HepG2 (cell line): ENCODE data around the gene C6orf132. TPM values are rescaled to one million over a fixed set of nuclear protein-coding genes. Genes with fewer than 3 reads are reported as not detected.
A peak's percentile ranks its signal among the peaks of the same experiment; 100 is the strongest.

Experiments
- BCL3 ChIP-seq: sonication (generic); formaldehyde crosslinking; IDR thresholded peaks from 2 replicates; pipeline ENCODE4 v1.5.1; 2020; ENCODE audit warnings: mild to moderate bottlenecking, missing genetic modification reagents, moderate library complexity
- DRAP1 ChIP-seq: IDR thresholded peaks from 2 replicates; pipeline ENCODE4 v1.6.1; 2016; ENCODE audit warnings: missing genetic modification reagents, missing compliant biosample characterization
- ELF1 ChIP-seq: sonication (generic); formaldehyde crosslinking; IDR thresholded peaks from 2 replicates; pipeline ENCODE4 v1.4.0; 2020; ENCODE audit warnings: missing genetic modification reagents
- ETV6 ChIP-seq: sonication (generic); formaldehyde crosslinking; conservative IDR thresholded peaks from 2 replicates; pipeline ENCODE4 v1.4.0; 2020; ENCODE audit warnings: missing genetic modification reagents
- GMEB2 ChIP-seq: IDR thresholded peaks from 2 replicates; pipeline ENCODE4 v1.6.1; 2016; ENCODE audit warnings: missing biosample characterization, missing genetic modification reagents, low read depth
- HOXA9 ChIP-seq: sonication (generic); formaldehyde crosslinking; IDR thresholded peaks from 2 replicates; pipeline ENCODE4 v1.8.1; 2022; ENCODE audit warnings: missing genetic modification reagents, mild to moderate bottlenecking, moderate library complexity, borderline replicate concordance
- IRF9 ChIP-seq: sonication (generic); formaldehyde crosslinking; IDR thresholded peaks from 2 replicates; pipeline ENCODE4 v1.8.0; 2022; ENCODE audit warnings: missing genetic modification reagents, mild to moderate bottlenecking, borderline replicate concordance
- MYC ChIP-seq: sonication (generic); formaldehyde crosslinking; IDR thresholded peaks from 2 replicates; pipeline ENCODE4 v1.9.0; 2021; ENCODE audit warnings: missing genetic modification reagents, borderline replicate concordance
- NR2F1 ChIP-seq, 2 experiments: fragments of 450-650 bp in 1 of 2; formaldehyde crosslinking in 1 of 2; IDR thresholded peaks; 2 replicates each; pipeline versions ENCODE4 v1.5.0 to v1.6.1; 2016 to 2020; ENCODE audit warnings: mild to moderate bottlenecking in 1 of 2, missing compliant biosample characterization in 1 of 2, missing genetic modification reagents in 1 of 2, moderate library complexity in 1 of 2
- PHF21A ChIP-seq: sonication (generic); formaldehyde crosslinking; IDR thresholded peaks from 2 replicates; pipeline ENCODE4 v1.5.0; 2020; ENCODE audit warnings: mild to moderate bottlenecking, missing genetic modification reagents
- RARA ChIP-seq: IDR thresholded peaks from 2 replicates; pipeline ENCODE4 v1.6.1; 2016; ENCODE audit warnings: missing genetic modification reagents, missing compliant biosample characterization
- TARDBP ChIP-seq: sonication (generic); formaldehyde crosslinking; IDR thresholded peaks from 2 replicates; pipeline ENCODE4 v1.8.0; 2022; ENCODE audit warnings: mild to moderate bottlenecking, missing genetic modification reagents
- TRIM24 ChIP-seq: sonication (generic); formaldehyde crosslinking; IDR thresholded peaks from 2 replicates; pipeline ENCODE4 v1.8.0; 2022; ENCODE audit warnings: mild to moderate bottlenecking, missing genetic modification reagents
- XRCC5 ChIP-seq: fragments of 200-400 bp; formaldehyde crosslinking; optimal IDR thresholded peaks from 2 replicates; pipeline ENCODE3; 2017; ENCODE audit warnings: mild to moderate bottlenecking, low read length
- ZBTB10 ChIP-seq: sonication (generic); formaldehyde crosslinking; IDR thresholded peaks from 2 replicates; pipeline ENCODE4 v1.4.0; 2020; ENCODE audit warnings: missing genetic modification reagents, borderline replicate concordance
- ZBTB37 ChIP-seq: sonication (generic); formaldehyde crosslinking; IDR thresholded peaks from 2 replicates; pipeline ENCODE4 v1.4.0; 2020; ENCODE audit warnings: mild to moderate bottlenecking, missing genetic modification reagents
- ZFP36 ChIP-seq: fragments of 150-350 bp; IDR thresholded peaks from 2 replicates; pipeline ENCODE4 v1.6.1; 2018; ENCODE audit warnings: borderline replicate concordance, low read length, low read depth; ENCODE audit not compliant: partially characterized antibody
- ZNF441 ChIP-seq: sonication (generic); formaldehyde crosslinking; IDR thresholded peaks from 2 replicates; pipeline ENCODE4 v1.7.0; 2021; ENCODE audit warnings: missing genetic modification reagents, borderline replicate concordance
- ZNF547 ChIP-seq: sonication (generic); formaldehyde crosslinking; IDR thresholded peaks from 2 replicates; pipeline ENCODE4 v1.5.1; 2020; ENCODE audit warnings: mild to moderate bottlenecking, missing genetic modification reagents
- ZNF720 ChIP-seq: sonication (generic); formaldehyde crosslinking; IDR thresholded peaks from 2 replicates; pipeline ENCODE4 v1.4.0; 2020; ENCODE audit warnings: missing genetic modification reagents
- ZNF75D ChIP-seq: sonication (generic); formaldehyde crosslinking; IDR thresholded peaks from 2 replicates; pipeline ENCODE4 v1.8.1; 2023; ENCODE audit warnings: missing genetic modification reagents, mild to moderate bottlenecking, borderline replicate concordance
- ZNF841 ChIP-seq: sonication (generic); formaldehyde crosslinking; IDR thresholded peaks from 2 replicates; pipeline ENCODE4 v1.8.1; 2023; ENCODE audit warnings: missing genetic modification reagents, borderline replicate concordance
- polyA plus RNA-seq, 8 experiments: library from polyadenylated mRNA; depleted of rRNA in 3 of 8; stranded (reverse) in 7 of 8; unstranded in 1 of 8; fragments of >200 nt; fragmentation: Illumina TruSeq in 4 of 8; extraction: Trizol in 4 of 8; gene quantifications; 2 replicates each; pipeline versions ENCODE4 v1.2.1 to v1.2.3, GENCODE V29; 2011 to 2016; ENCODE audit warnings: low read depth in 4 of 8, missing spikeins in 1 of 8, mixed read lengths in 1 of 8; ENCODE audit not compliant: insufficient read depth in 1 of 8
- total RNA-seq, 5 experiments: library from RNA; depleted of rRNA; stranded (reverse); fragments of >200 nt; fragmentation: Illumina TruSeq; extraction: Trizol; gene quantifications; 2 replicates each; pipeline ENCODE4 v1.2.3, GENCODE V29; 2016; ENCODE audit warnings: low read depth in 1 of 5

C6orf132 gene
- total and polyA plus RNA-seq, 2 of the 13 experiments (the other 11 are each of a cell fraction or from before 2014, with no cell fraction given): 0.78 to 3.0 TPM

GRCh38 chr6:42137194-42137753 is 5.1 kb downstream of the C6orf132 start (continued):
- TF ChIP-seq XRCC5 (no peak), ZBTB10 (CRISPR knock-in tag) (no peak), BCL3 (no peak), ELF1 (CRISPR knock-in tag) (no peak), ZNF547 (no peak), ETV6 (CRISPR knock-in tag) (0 out of 2 replicates have a peak, but pooled peaks have one; percentile 15), PHF21A (CRISPR knock-in tag) (peak; percentile 54; the same call in 1 of the 2 replicates), TRIM24 (CRISPR knock-in tag) (no peak), ZNF720 (CRISPR knock-in tag) (no peak), TARDBP (CRISPR knock-in tag) (0 out of 2 replicates have a peak, but pooled peaks have one; percentile 20), ZNF841 (CRISPR knock-in tag) (no peak), HOXA9 (CRISPR knock-in tag) (no peak), ZBTB37 (CRISPR knock-in tag) (no peak), MYC (peak; percentile 8; the same call in 1 of the 2 replicates), ZNF75D (CRISPR knock-in tag) (no peak), ZFP36 (no peak), NR2F1 (CRISPR knock-in tag; IDR thresholded peaks at IDR 0.05) (no peak), IRF9 (CRISPR knock-in tag) (no peak), RARA (CRISPR knock-in tag) (peak; percentile 91), DRAP1 (CRISPR knock-in tag) (no peak), ZNF441 (CRISPR knock-in tag) (no peak), GMEB2 (no peak)
